Choroid plexus epithelial cell (primary cell): ENCODE data around the gene RFX2.

ENCODE experiments used
- DNase-seq: peaks from one replicate; pipeline ENCODE4 v3.0.0-alpha.2; 2010; ENCODE audit warnings: low read depth
- H3K4me3 ChIP-seq: 2 replicates; pipeline ENCODE4 v1.5.1; 2011; ENCODE audit warnings: low read depth, mild to moderate bottlenecking, control low read depth, low read length, moderate library complexity
- TF ChIP-seq, protein P1 (sequence below): conservative IDR thresholded peaks from 2 replicates; pipeline ENCODE4 v1.5.1; 2011; ENCODE audit warnings: low read depth, mild to moderate bottlenecking, control low read depth, inconsistent platforms, low read length, moderate library complexity

Gene RFX2

GRCh38 chr19:6047256-6047655, 63.0 kb downstream of the RFX2 start:
- DNase-seq, result no peak
- H3K4me3 ChIP-seq, result no peak overlapping the region
- TF ChIP-seq, protein P1, sequence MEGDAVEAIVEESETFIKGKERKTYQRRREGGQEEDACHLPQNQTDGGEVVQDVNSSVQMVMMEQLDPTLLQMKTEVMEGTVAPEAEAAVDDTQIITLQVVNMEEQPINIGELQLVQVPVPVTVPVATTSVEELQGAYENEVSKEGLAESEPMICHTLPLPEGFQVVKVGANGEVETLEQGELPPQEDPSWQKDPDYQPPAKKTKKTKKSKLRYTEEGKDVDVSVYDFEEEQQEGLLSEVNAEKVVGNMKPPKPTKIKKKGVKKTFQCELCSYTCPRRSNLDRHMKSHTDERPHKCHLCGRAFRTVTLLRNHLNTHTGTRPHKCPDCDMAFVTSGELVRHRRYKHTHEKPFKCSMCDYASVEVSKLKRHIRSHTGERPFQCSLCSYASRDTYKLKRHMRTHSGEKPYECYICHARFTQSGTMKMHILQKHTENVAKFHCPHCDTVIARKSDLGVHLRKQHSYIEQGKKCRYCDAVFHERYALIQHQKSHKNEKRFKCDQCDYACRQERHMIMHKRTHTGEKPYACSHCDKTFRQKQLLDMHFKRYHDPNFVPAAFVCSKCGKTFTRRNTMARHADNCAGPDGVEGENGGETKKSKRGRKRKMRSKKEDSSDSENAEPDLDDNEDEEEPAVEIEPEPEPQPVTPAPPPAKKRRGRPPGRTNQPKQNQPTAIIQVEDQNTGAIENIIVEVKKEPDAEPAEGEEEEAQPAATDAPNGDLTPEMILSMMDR, result no peak

GRCh38 chr19:6045108-6045507, 65.2 kb downstream of the RFX2 start:
- DNase-seq, result no peak
- TF ChIP-seq, protein P1, result no peak
- H3K4me3 ChIP-seq, result no peak overlapping the region

- TF ChIP-seq, protein P1, result no peak
- no peak overlapping the region for H3K4me3 ChIP-seq
- no peak for DNase-seq
These were observed 66.1 kb downstream of the RFX2 start for GRCh38 chr19:6044056-6044805.

GRCh38 chr19:6042776-6043726, 67.2 kb downstream of the RFX2 start:
- no peak overlapping the region for H3K4me3 ChIP-seq
- DNase-seq, result no peak
- TF ChIP-seq, protein P1, result no peak

GRCh38 chr19:6041991-6042481, 68.3 kb downstream of the RFX2 start:
- no peak overlapping the region for H3K4me3 ChIP-seq
- TF ChIP-seq, protein P1, result no peak
- no peak for DNase-seq

- H3K4me3 ChIP-seq, result no peak overlapping the region
- TF ChIP-seq, protein P1, result no peak
- no peak for DNase-seq
These were observed 69.2 kb downstream of the RFX2 start for GRCh38 chr19:6041071-6041470.
